T-cell (primary cell): ENCODE measurements around the gene CALCOCO2. TPM values are rescaled to one million over a fixed set of nuclear protein-coding genes. Genes with fewer than 3 reads are reported as not detected.

Source experiments
- ATAC-seq, 4 experiments: fragments of 200-7000 bp in 3 of 4; fragments of 150-1000 bp in 1 of 4; cut with Tn5 transposase; replicated peaks in 1 of 4; 1 replicate in 3 of 4; 2 replicates in 1 of 4; pipeline ENCODE4 v1.10.0; 2021; ENCODE audit warnings: moderate library complexity in 3 of 4, mild to moderate bottlenecking in 2 of 4, moderate number of reproducible peaks in 1 of 4
- CTCF ChIA-PET, 2 donors: fragments of 300-600 bp; sonication (Branson Sonifier 250); formaldehyde crosslinking; loops; one replicate each; lab custom pipeline; 2022; ENCODE audit warnings: antibody characterized with exemption in 2 of 2; lab: Charles Lee
- POLR2A ChIA-PET, 2 donors: fragments of 300-600 bp; sonication (Branson Sonifier 250); formaldehyde crosslinking; loops; one replicate each; lab custom pipeline; 2022; ENCODE audit warnings: antibody characterized with exemption in 2 of 2; lab: Charles Lee
- DNase-seq, 35 experiments: peaks; one replicate each; pipeline versions ENCODE4 v3.0.0 to v3.0.0-alpha.2; 2013 to 2023
- H3K27ac ChIP-seq: one replicate; pipeline ENCODE4 v1.5.1; 2013; ENCODE audit warnings: low read length
- H3K27me3 ChIP-seq, 2 experiments: replicated peaks in 1 of 2; 1 replicate in 1 of 2; 2 replicates in 1 of 2; pipeline versions ENCODE4 v1.6.1 to v1.7.0; 2013; ENCODE audit warnings: low read length in 1 of 2, mixed read lengths in 1 of 2; ENCODE audit not compliant: control insufficient read depth in 2 of 2, insufficient read depth in 2 of 2; ENCODE audit errors: extremely low read depth in 1 of 2
- H3K36me3 ChIP-seq, 2 donors: 1 replicate in 1 of 2; 2 replicates in 1 of 2; pipeline versions ENCODE4 v1.6.1 to v1.7.0; 2013; ENCODE audit warnings: low read length in 1 of 2; ENCODE audit not compliant: control insufficient read depth in 2 of 2, insufficient read depth in 1 of 2; ENCODE audit errors: extremely low read depth in 1 of 2
- H3K4me1 ChIP-seq, 2 experiments: 1 replicate in 1 of 2; 2 replicates in 1 of 2; pipeline versions ENCODE4 v1.6.1 to v1.7.0; 2013; ENCODE audit warnings: low read length in 2 of 2, mixed read lengths in 1 of 2; ENCODE audit not compliant: insufficient read depth in 2 of 2, control insufficient read depth in 1 of 2; ENCODE audit errors: extremely low read depth in 1 of 2
- H3K4me3 ChIP-seq, 2 donors: 1 replicate in 1 of 2; 2 replicates in 1 of 2; pipeline versions ENCODE4 v1.5.1 to v1.7.0; 2013; ENCODE audit warnings: mild to moderate bottlenecking in 2 of 2, low read length in 1 of 2, moderate library complexity in 1 of 2; ENCODE audit not compliant: control insufficient read depth in 1 of 2; ENCODE audit errors: extremely low read depth in 1 of 2
- H3K9me3 ChIP-seq: 2 replicates; pipeline ENCODE4 v1.7.0; 2013
- H3K27ac Mint-ChIP-seq, 2 donors: one replicate each; pipeline ENCODE4 v1.8.0; 2020 to 2021; ENCODE audit warnings: mild to moderate bottlenecking in 2 of 2, mixed read lengths in 2 of 2
- H3K27me3 Mint-ChIP-seq, 2 donors: one replicate each; pipeline ENCODE4 v1.8.0; 2021 to 2022; ENCODE audit warnings: mixed read lengths in 2 of 2
- H3K36me3 Mint-ChIP-seq: one replicate; pipeline ENCODE4 v1.8.0; 2021; ENCODE audit warnings: mixed read lengths
- H3K4me1 Mint-ChIP-seq, 3 donors: one replicate each; pipeline ENCODE4 v1.8.0; 2020 to 2022; ENCODE audit warnings: mixed read lengths in 3 of 3, mild to moderate bottlenecking in 1 of 3
- H3K4me3 Mint-ChIP-seq, 3 donors: one replicate each; pipeline ENCODE4 v1.8.0; 2020 to 2022; ENCODE audit warnings: mild to moderate bottlenecking in 3 of 3, mixed read lengths in 3 of 3, moderate library complexity in 3 of 3
- H3K9me3 Mint-ChIP-seq, 3 donors: one replicate each; pipeline ENCODE4 v1.8.0; 2020 to 2022; ENCODE audit warnings: mixed read lengths in 3 of 3
- WGBS: methylation state at CpG from one replicate; pipeline ENCODE4 v1.1.5; 2013; ENCODE audit warnings: missing lambda C conversion rate; ENCODE audit not compliant: insufficient coverage; 5-methylcytosine and 5-hydroxymethylcytosine counted together
- total RNA-seq, 35 experiments: library from RNA in 6 of 35; stranded (reverse) in 6 of 35; fragments of 120-200 nt in 1 of 35; gene quantifications; one replicate each; pipeline versions ENCODE4 v1.2.1 to v1.2.4 and lab custom pipeline; 2013 to 2026

The CALCOCO2 gene
- total RNA-seq, 5 donors from 2014 or later (not counting 1 experiment from before 2014, with no cell fraction given), result 103 to 161 (median 129) TPM

DNA sequence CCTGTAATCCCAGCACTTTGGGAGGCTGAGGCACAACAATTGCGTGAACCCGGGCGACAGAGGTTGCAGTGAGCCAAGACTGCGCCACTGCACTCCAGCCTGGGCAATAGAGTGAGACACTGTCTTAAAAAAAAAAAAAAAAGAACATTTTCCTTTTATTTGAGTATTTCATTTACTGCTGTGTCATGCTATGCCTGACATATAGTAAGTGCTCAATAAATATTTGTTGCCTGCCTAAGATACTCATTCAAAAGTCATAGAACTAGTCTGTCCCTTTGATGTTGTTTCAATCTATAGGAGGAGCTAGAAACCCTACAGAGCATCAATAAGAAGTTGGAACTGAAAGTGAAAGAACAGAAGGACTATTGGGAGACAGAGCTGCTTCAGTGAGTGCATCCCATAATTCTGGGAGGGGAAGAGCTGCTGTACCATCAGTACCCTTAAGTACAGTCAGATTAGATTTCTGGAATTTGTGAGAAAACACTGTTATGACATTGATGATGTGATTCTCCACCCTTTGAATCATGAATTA lies 20.0 kb downstream of the CALCOCO2 start:
- no peaks in the 10 kb centered on the region for H3K27me3 Mint-ChIP-seq
- peak overlapping the region; percentile 0 to 25 for H3K27ac Mint-ChIP-seq
- peaks cover 68% of the 10 kb centered on the region for H3K36me3 Mint-ChIP-seq
- Histone ChIP-seq H3K4me1 (no peaks in the 10 kb centered on the region), H3K27ac (no peak overlapping the region), H3K9me3 (no peaks in the 10 kb centered on the region), H3K27me3 (no peaks in the 10 kb centered on the region), H3K4me3 (no peak overlapping the region), H3K36me3 (peaks cover 10 to 79% of the 10 kb centered on the region in 2 donors)
- H3K4me3 Mint-ChIP-seq, result no peak overlapping the region
- WGBS, result no CpG with 5 or more reads among the region's 4 CpGs
- no peaks in the 10 kb centered on the region for H3K9me3 Mint-ChIP-seq
- ATAC-seq (peak in 2 of 4 experiments; percentile 37 to 78), DNase-seq (peak in 1 of 35 experiments; percentile 17)
- ChIA-PET POLR2A (interaction anchor here (0.6 to 0.7 kb wide), 2 partner anchors 49 to 158 kb away, joined by 3 to 4 read pairs; no protein-coding TSS in a partner anchor), CTCF (interaction anchor here in 1 of 2 donors (0.6 to 2.1 kb wide), 2 partner anchors 9 to 452 kb away, joined by 3 to 7 read pairs; no protein-coding TSS in a partner anchor)
- peaks cover 9 to 13% (median 11%) of the 10 kb centered on the region in 3 donors for H3K4me1 Mint-ChIP-seq

DNA sequence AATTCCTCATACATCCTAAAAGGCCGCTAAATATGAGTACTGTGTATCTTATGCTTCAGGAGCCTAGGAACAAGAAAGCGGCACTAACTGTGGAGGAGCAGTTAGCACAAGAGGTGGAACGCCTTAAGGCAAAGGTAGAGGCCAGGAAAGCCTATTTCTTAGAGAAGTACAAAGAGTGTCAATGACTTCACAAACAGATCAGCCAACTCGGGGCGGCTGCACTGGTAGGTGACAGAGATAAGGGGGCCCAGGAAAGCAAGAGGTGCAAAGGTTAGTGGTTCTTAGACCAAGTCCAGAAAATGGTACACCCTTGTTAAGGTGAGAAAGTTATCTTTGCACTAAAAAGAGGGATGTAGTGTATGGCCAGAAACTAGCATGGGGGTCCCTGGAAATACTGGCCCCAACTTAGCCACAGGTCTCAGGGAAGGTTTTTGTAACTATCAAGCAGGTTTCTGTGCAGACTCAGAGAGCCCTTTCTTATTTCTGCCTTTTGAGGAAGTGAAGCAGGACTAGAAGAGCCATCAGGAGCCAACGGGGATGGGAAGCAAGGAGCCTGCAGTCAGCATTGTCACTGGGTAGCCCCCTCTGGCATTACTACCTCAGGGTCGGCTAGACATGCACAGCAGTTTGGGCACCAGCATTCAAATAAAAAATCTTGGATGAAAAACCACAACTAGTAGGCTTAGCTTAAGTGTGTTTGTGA lies 24.1 kb downstream of the CALCOCO2 start:
- CTCF ChIA-PET, result interaction anchor here in 1 of 2 donors (0.6 kb wide), 1 partner anchor 19 kb away, joined by 3 read pairs; no protein-coding TSS in a partner anchor

DNA sequence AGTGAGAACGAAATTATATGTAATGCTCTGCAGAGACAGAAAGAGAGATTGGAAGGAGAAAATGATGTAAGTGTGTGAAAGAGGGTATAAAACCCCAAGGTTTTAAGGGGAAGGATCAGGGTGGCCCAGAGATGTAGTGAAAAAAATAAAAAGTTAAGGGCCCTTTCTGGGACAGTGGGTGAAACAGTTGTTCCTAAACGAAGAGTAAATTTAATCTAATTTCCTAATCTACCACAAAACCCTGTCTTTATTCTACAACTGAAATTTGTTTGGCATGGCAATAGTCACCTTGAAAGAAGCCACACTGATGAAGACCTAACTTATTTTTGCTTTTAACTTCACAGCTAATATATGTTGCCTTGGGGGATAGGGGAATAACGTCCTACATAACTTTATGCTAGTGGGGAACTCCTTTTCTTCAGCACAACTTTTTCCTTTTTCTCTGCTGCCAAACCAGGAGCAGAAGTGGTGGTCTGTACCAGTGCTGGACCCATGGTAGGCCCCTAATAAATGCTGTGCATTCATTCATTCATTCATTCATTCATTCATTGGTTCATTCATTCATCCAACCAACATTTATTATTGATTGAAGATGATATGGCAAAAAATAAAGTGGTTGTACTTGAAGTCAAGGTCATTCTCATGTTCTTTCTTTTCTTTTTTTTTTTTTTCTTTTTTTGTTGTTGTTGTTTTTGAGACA lies 25.4 kb downstream of the CALCOCO2 start:
- Mint-ChIP-seq H3K36me3 (peaks cover 49% of the 10 kb centered on the region), H3K4me3 (no peak overlapping the region), H3K4me1 (peaks cover 1 to 5% (median 2%) of the 10 kb centered on the region in 3 donors), H3K27ac (no peak overlapping the region), H3K27me3 (no peaks in the 10 kb centered on the region), H3K9me3 (no peaks in the 10 kb centered on the region)
- no peak overlapping the region for H3K27ac ChIP-seq
- no peaks in the 10 kb centered on the region for H3K27me3 ChIP-seq
- WGBS, result 67% methylated on average over 1 of the region's 3 CpGs
- H3K9me3 ChIP-seq, result no peaks in the 10 kb centered on the region
- DNase-seq (no peak), ATAC-seq (no peak)
- H3K4me3 ChIP-seq, result no peak overlapping the region
- ChIA-PET CTCF (no interaction called here), POLR2A (interaction anchor here in 1 of 2 donors (1.3 kb wide), 1 partner anchor 20 kb away, joined by 3 read pairs; no protein-coding TSS in a partner anchor)
- H3K36me3 ChIP-seq, result peaks cover 4 to 72% of the 10 kb centered on the region in 2 donors
- H3K4me1 ChIP-seq, result no peaks in the 10 kb centered on the region

More for the DNA sequence above, 24.1 kb downstream of the CALCOCO2 start:
- no peak for ATAC-seq
- Mint-ChIP-seq H3K36me3 (peaks cover 49% of the 10 kb centered on the region), H3K4me1 (peaks cover 9 to 13% (median 11%) of the 10 kb centered on the region in 3 donors), H3K4me3 (no peak overlapping the region), H3K9me3 (no peaks in the 10 kb centered on the region), H3K27ac (no peak overlapping the region), H3K27me3 (no peaks in the 10 kb centered on the region)
- POLR2A ChIA-PET, result interaction anchor here in 1 of 2 donors (1.3 kb wide), 1 partner anchor 18 kb away, joined by 3 read pairs; no protein-coding TSS in a partner anchor
- H3K4me3 ChIP-seq, result no peak overlapping the region
- H3K36me3 ChIP-seq, result peaks cover 0 to 64% of the 10 kb centered on the region in 2 donors
- 94% methylated on average over 6 of the region's 7 CpGs for WGBS
- no peak for DNase-seq
- H3K27ac ChIP-seq, result no peak overlapping the region
- H3K9me3 ChIP-seq, result no peaks in the 10 kb centered on the region
- no peaks in the 10 kb centered on the region for H3K27me3 ChIP-seq
- no peaks in the 10 kb centered on the region for H3K4me1 ChIP-seq

DNA sequence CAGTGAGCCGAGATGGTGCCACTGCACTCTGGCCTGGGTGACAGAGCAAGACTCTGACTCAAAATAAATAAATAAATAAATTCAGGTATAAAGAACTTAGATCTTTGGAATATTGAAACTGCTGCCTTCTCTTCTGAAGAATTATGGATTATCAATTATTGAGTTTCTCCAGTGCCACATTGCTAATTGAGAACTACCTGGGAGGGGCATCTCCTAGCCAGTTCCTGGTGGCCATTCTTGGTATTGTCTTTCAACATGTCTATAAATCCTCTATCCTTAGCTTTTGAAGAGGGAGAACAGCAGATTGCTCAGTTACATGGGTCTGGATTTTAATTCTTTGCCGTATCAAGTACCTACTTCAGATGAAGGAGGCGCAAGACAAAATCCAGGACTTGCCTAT lies 29.2 kb downstream of the CALCOCO2 start:
- Histone ChIP-seq H3K36me3 (peaks cover 10 to 68% of the 10 kb centered on the region in 2 donors), H3K27me3 (no peaks in the 10 kb centered on the region), H3K4me3 (no peak overlapping the region), H3K27ac (no peak overlapping the region), H3K4me1 (no peaks in the 10 kb centered on the region), H3K9me3 (no peaks in the 10 kb centered on the region)
- no peaks in the 10 kb centered on the region for H3K27me3 Mint-ChIP-seq
- peaks cover 0 to 3% (median 0%) of the 10 kb centered on the region in 3 donors for H3K4me1 Mint-ChIP-seq
- CTCF ChIA-PET, result no interaction called here
- H3K4me3 Mint-ChIP-seq, result no peak overlapping the region
- H3K9me3 Mint-ChIP-seq, result no peaks in the 10 kb centered on the region
- ATAC-seq (no peak), DNase-seq (no peak)
- no CpG with 5 or more reads among the region's 3 CpGs for WGBS
- no peak overlapping the region for H3K27ac Mint-ChIP-seq
- H3K36me3 Mint-ChIP-seq, result peaks cover 51% of the 10 kb centered on the region
- POLR2A ChIA-PET, result interaction anchor here in 1 of 2 donors (1.1 kb wide), 1 partner anchor 22 kb away, joined by 3 read pairs; no protein-coding TSS in a partner anchor

DNA sequence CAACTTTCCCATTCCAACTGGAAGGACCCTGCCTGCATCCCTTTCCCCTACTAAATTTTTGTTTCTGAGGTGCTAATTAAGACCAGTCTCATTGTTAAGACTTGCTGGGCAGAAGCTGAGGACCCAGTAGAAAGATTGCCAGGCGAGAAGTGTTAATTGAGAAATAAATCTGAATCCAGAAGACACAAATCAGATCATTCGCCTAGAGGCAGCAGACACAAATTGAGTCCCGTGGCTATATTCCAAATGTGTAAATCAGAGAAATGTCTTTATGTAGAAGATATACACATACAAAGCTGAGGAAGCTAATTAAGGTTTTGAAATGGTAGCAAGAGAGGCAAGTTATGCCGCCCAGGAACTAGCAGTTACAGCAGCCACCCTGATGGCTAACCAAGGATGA lies 29.6 kb downstream of the CALCOCO2 start:
- ChIA-PET CTCF (interaction anchor here in 1 of 2 donors (0.5 kb wide), 1 partner anchor 23 kb away, joined by 4 read pairs; no protein-coding TSS in a partner anchor), POLR2A (interaction anchor here in 1 of 2 donors (1.1 kb wide), 1 partner anchor 22 kb away, joined by 3 read pairs; no protein-coding TSS in a partner anchor)
- Mint-ChIP-seq H3K36me3 (peaks cover 49% of the 10 kb centered on the region), H3K4me3 (no peak overlapping the region), H3K4me1 (peaks cover 0 to 3% (median 0%) of the 10 kb centered on the region in 3 donors), H3K9me3 (no peaks in the 10 kb centered on the region), H3K27me3 (no peaks in the 10 kb centered on the region), H3K27ac (no peak overlapping the region)
- no peaks in the 10 kb centered on the region for H3K9me3 ChIP-seq
- H3K4me3 ChIP-seq, result no peak overlapping the region
- H3K4me1 ChIP-seq, result no peaks in the 10 kb centered on the region
- no peak for ATAC-seq
- H3K27ac ChIP-seq, result no peak overlapping the region
- WGBS, result 100% methylated on average over 3 of the region's 4 CpGs
- no peak for DNase-seq
- H3K27me3 ChIP-seq, result no peaks in the 10 kb centered on the region
- peaks cover 10 to 64% of the 10 kb centered on the region in 2 donors for H3K36me3 ChIP-seq
